Psoas muscle (tissue), 8 donors: ENCODE measurements around the gene GLB1L3. TPM values are rescaled to one million over a fixed set of nuclear protein-coding genes. Genes with fewer than 3 reads are reported as not detected.

ENCODE experiments used
- ATAC-seq, 4 donors: fragments of 200-7000 bp; cut with Tn5 transposase; one replicate each; pipeline ENCODE4 v1.9.1; 2020; ENCODE audit warnings: moderate library complexity in 3 of 4, mild to moderate bottlenecking in 2 of 4
- DNase-seq, 2 donors: peaks; one replicate each; pipeline ENCODE4 v3.0.0-alpha.2; 2020
- H3K27ac ChIP-seq: fragments of 200-600 bp; one replicate; pipeline ENCODE4 v1.8.0; 2022
- H3K27me3 ChIP-seq, 3 donors: fragments of 200-600 bp in 1 of 3; one replicate each; pipeline versions ENCODE4 v1.6.1 to v1.8.0; 2013 to 2022; ENCODE audit warnings: low read length in 2 of 3, mild to moderate bottlenecking in 2 of 3, moderate library complexity in 1 of 3; ENCODE audit not compliant: insufficient read depth in 3 of 3
- H3K36me3 ChIP-seq, 2 donors: fragments of 200-600 bp in 1 of 2; one replicate each; pipeline versions ENCODE4 v1.6.1 to v1.8.0; 2013 to 2022; ENCODE audit warnings: low read depth in 1 of 2, mild to moderate bottlenecking in 1 of 2, moderate library complexity in 1 of 2; ENCODE audit not compliant: insufficient read depth in 1 of 2
- H3K4me1 ChIP-seq: fragments of 200-600 bp; one replicate; pipeline ENCODE4 v1.8.0; 2022
- H3K4me3 ChIP-seq: fragments of 200-600 bp; one replicate; pipeline ENCODE4 v1.8.0; 2022; ENCODE audit warnings: mild to moderate bottlenecking
- H3K9me3 ChIP-seq: fragments of 200-600 bp; one replicate; pipeline ENCODE4 v1.8.0; 2022
- WGBS, 3 donors: extraction: QIAGEN DNeasy Blood & Tissue Kit; methylation state at CpG; one replicate each; pipeline versions ENCODE4 v1.1.6 to v1.1.7; 2013; 5-methylcytosine and 5-hydroxymethylcytosine counted together
- intact Hi-C, 2 donors: fragments of 100-400 bp; cut with DNase I; formaldehyde crosslinking; loops; one replicate each; pipeline versions ENCODE4 v1.11.0 to v1.14.2; 2022
- polyA plus RNA-seq, 3 donors: library from polyadenylated mRNA; stranded (reverse); fragments of 200-250 nt; gene quantifications; one replicate each; pipeline ENCODE4 v1.2.3, GENCODE V29; 2013
- total RNA-seq, 4 donors: library from RNA; stranded (reverse); fragmentation: NEBNext Ultra II Directional in 2 of 4; extraction: Animal tissue kit (Norgen Biotek cat#: 25700) in 2 of 4; gene quantifications; one replicate each; pipeline versions ENCODE4 v1.2.1 to v1.2.4, GENCODE V29; 2021 to 2023
- TF ChIP-seq, protein P1 (sequence below): fragments of 200-600 bp; IDR thresholded peaks from one replicate; pipeline ENCODE4 v1.8.0; 2022; ENCODE audit warnings: antibody characterized with exemption
- donor health status: healthy with polysubstance abuse.
- donor health status: DM: no; HTN: no; CAD: no; lungs with moderate emphysema.
- donor health status: Bipolar disorder and iron deficiency.
- donor health status: healthy.
- donor health status: DM: yes; HTN: yes; CAD: no.
- donor health status: DM: no; HTN: no; CAD: no.
- donor health status: DM: no; HTN: no; CAD: no.
- donor health status: DM: yes; HTN: yes; CAD: no.

The GLB1L3 gene
- total and polyA plus RNA-seq, 7 donors: not detected

DNA sequence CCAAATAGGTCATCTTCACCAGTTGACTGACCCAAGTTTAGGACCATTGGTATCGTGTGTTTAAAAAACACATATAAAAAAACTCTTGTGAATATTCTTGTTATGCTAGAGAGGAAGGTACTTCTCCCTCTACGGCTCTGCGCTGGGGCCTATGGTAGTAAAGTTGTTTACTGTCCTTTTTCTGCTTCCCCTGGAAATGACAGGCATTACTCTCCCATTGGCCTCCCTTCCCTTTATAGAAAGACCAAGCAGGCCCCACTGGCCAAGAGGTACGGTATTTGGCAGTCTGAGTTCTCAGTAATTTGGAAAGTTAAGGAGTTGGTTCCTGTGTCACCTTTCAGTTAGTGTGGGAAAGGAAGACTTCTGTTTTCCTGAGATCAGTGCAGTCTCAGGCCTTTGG lies 29.5 kb upstream of the GLB1L3 start:
- DNase-seq (no peak), ATAC-seq (no peak)
- peaks cover 11 to 99% of the 10 kb centered on the region in 2 donors for H3K36me3 ChIP-seq
- H3K27me3 ChIP-seq: no peaks in the 10 kb centered on the region
- H3K4me1 ChIP-seq: no peaks in the 10 kb centered on the region
- no peaks in the 10 kb centered on the region for H3K9me3 ChIP-seq
- no peak overlapping the region for H3K27ac ChIP-seq
- 71 to 81% (median 74%) methylated on average over 4 of the region's 4 CpGs for WGBS, 3 donors
- TF ChIP-seq, protein P1, sequence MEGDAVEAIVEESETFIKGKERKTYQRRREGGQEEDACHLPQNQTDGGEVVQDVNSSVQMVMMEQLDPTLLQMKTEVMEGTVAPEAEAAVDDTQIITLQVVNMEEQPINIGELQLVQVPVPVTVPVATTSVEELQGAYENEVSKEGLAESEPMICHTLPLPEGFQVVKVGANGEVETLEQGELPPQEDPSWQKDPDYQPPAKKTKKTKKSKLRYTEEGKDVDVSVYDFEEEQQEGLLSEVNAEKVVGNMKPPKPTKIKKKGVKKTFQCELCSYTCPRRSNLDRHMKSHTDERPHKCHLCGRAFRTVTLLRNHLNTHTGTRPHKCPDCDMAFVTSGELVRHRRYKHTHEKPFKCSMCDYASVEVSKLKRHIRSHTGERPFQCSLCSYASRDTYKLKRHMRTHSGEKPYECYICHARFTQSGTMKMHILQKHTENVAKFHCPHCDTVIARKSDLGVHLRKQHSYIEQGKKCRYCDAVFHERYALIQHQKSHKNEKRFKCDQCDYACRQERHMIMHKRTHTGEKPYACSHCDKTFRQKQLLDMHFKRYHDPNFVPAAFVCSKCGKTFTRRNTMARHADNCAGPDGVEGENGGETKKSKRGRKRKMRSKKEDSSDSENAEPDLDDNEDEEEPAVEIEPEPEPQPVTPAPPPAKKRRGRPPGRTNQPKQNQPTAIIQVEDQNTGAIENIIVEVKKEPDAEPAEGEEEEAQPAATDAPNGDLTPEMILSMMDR: no peak
- H3K4me3 ChIP-seq: no peak overlapping the region
- intact Hi-C loops: no loop called here

- Histone ChIP-seq H3K36me3 (peaks cover 11 to 76% of the 10 kb centered on the region in 2 donors), H3K4me1 (peaks cover 8% of the 10 kb centered on the region), H3K27ac (no peak overlapping the region), H3K4me3 (no peak overlapping the region), H3K27me3 (no peaks in the 10 kb centered on the region), H3K9me3 (no peaks in the 10 kb centered on the region)
- TF ChIP-seq, protein P1: no peak
- intact Hi-C loops: loop anchor here in 1 of 2 donors (2.0 kb wide), 1 partner anchor 22 kb away; no protein-coding TSS in a partner anchor
- DNase-seq: no peak
- ATAC-seq: no peak
- WGBS, 3 donors: 62 to 72% (median 64%) methylated on average over 7 of the region's 7 CpGs
Observed at GRCh38 chr11:134248910-134249480, 27.2 kb upstream of the GLB1L3 start.

- TF ChIP-seq, protein P1: no peak
- intact Hi-C loops: no loop called here
- H3K4me3 ChIP-seq: no peak overlapping the region
- ATAC-seq (no peak), DNase-seq (no peak)
- no peak overlapping the region for H3K27ac ChIP-seq
- H3K27me3 ChIP-seq: no peaks in the 10 kb centered on the region
- 92 to 96% (median 95%) methylated on average over 3 of the region's 3 CpGs for WGBS, 3 donors
- H3K36me3 ChIP-seq: peaks cover 11 to 63% of the 10 kb centered on the region in 2 donors
- H3K4me1 ChIP-seq: peaks cover 19% of the 10 kb centered on the region
- no peaks in the 10 kb centered on the region for H3K9me3 ChIP-seq
Observed at GRCh38 chr11:134250246-134250645, 25.9 kb upstream of the GLB1L3 start.

DNA sequence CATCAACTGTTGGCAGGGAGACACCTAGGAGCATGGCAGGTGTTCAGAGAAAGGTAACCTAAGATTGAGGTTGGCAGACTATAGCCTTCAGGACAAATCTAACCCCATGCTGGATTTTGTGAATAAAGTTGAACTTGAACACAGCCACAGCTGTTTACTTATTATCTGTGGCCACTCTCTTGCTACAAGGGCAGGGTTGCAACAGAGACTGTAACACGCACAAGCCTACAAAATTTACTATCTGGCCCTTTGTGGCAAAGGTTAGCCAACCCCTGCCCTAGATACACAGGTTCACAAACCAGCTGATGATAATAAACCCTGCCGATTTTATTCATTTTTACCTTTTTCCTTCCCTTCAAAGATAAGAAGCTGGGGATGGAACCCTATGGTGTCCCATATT lies 25.5 kb upstream of the GLB1L3 start:
- H3K4me1 ChIP-seq: peaks cover 24% of the 10 kb centered on the region
- no peak overlapping the region for H3K27ac ChIP-seq
- TF ChIP-seq, protein P1: no peak
- ATAC-seq (no peak), DNase-seq (no peak)
- H3K36me3 ChIP-seq: peaks cover 11 to 59% of the 10 kb centered on the region in 2 donors
- H3K27me3 ChIP-seq: no peaks in the 10 kb centered on the region
- intact Hi-C loops: no loop called here
- no peak overlapping the region for H3K4me3 ChIP-seq
- 90 to 96% (median 94%) methylated on average over 2 of the region's 2 CpGs for WGBS, 3 donors
- H3K9me3 ChIP-seq: no peaks in the 10 kb centered on the region
